Esophagus muscularis mucosa (tissue), 4 donors: Measurements from ENCODE around the gene TMEM63B. TPM values are rescaled to one million over a fixed set of nuclear protein-coding genes. Genes with fewer than 3 reads are reported as not detected.
A peak's percentile ranks its signal among the peaks of the same experiment; 100 is the strongest.
"Not testable (repeated sequence)": the region's sequence is repeated elsewhere in the genome, so short reads cannot be mapped to it uniquely, and the experiment has no call there.

Source experiments
- DNase-seq: peaks from one replicate; pipeline ENCODE4 v3.0.0-alpha.2; 2017; ENCODE audit errors: extremely low spot score
- H3K27ac ChIP-seq, 4 donors: fragments of 200-600 bp; sonication (generic); replicated peaks in 1 of 4; 1 replicate in 3 of 4; 2 replicates in 1 of 4; pipeline ENCODE4 v1.5.1; 2016 to 2019; ENCODE audit warnings: mild to moderate bottlenecking in 1 of 4
- H3K27me3 ChIP-seq, 4 donors: fragments of 200-600 bp; sonication (generic); one replicate each; pipeline versions ENCODE4 v1.5.1 to v1.6.0; 2016 to 2019
- H3K36me3 ChIP-seq, 4 donors: fragments of 200-600 bp; sonication (generic); one replicate each; pipeline ENCODE4 v1.5.1; 2016 to 2019
- H3K4me1 ChIP-seq, 4 donors: fragments of 200-600 bp; sonication (generic); one replicate each; pipeline ENCODE4 v1.5.1; 2016 to 2019
- H3K4me3 ChIP-seq, 4 donors: fragments of 200-600 bp; sonication (generic); 1 replicate in 2 of 4; 2 replicates in 2 of 4; pipeline ENCODE4 v1.5.1; 2016 to 2019; ENCODE audit warnings: mild to moderate bottlenecking in 4 of 4, moderate library complexity in 1 of 4
- H3K9me3 ChIP-seq, 4 donors: fragments of 200-600 bp; sonication (generic); 1 replicate in 3 of 4; 2 replicates in 1 of 4; pipeline ENCODE4 v1.5.1; 2016 to 2019
- CTCF ChIP-seq, 3 experiments: fragments of 200-600 bp in 2 of 3; fragments of 450-650 bp in 1 of 3; sonication (generic) in 2 of 3; IDR thresholded peaks; one replicate each; pipeline ENCODE4 v1.5.1; 2017 to 2019; ENCODE audit warnings: antibody characterized with exemption in 3 of 3, mild to moderate bottlenecking in 2 of 3, moderate library complexity in 1 of 3
- EP300 ChIP-seq: sonication (generic); formaldehyde crosslinking; IDR thresholded peaks from one replicate; pipeline ENCODE4 v1.6.1; 2017; ENCODE audit warnings: antibody characterized with exemption
- POLR2A ChIP-seq: fragments of 450-650 bp; IDR thresholded peaks from one replicate; pipeline ENCODE4 v1.6.1; 2017; ENCODE audit warnings: antibody characterized with exemption, moderate library complexity, mild to moderate bottlenecking, low read depth
- POLR2AphosphoS5 ChIP-seq, 2 donors: sonication (generic); formaldehyde crosslinking; IDR thresholded peaks; one replicate each; pipeline ENCODE4 v1.6.1; 2017; ENCODE audit warnings: antibody characterized with exemption in 2 of 2
- WGBS: methylation state at CpG from one replicate; pipeline ENCODE4 v1.1.5; 2018; 5-methylcytosine and 5-hydroxymethylcytosine counted together
- intact Hi-C: fragments of 100-400 bp; cut with DNase I; formaldehyde crosslinking; loops from one replicate; pipeline ENCODE4 v1.15.1; 2023
- total RNA-seq, 4 donors: library from RNA; depleted of rRNA; stranded (reverse); fragments of >200 nt; gene quantifications; one replicate each; pipeline versions ENCODE4 v1.1.0 to v1.2.1, GENCODE V29; 2016

TMEM63B gene
- total RNA-seq, 4 donors from 2014 or later: 18.2 to 31.1 (median 23.3) TPM

- no peaks in the 10 kb centered on the region for H3K9me3 ChIP-seq
- H3K27me3 ChIP-seq: no peaks in the 10 kb centered on the region
- TF ChIP-seq POLR2A: no peak
- H3K27ac ChIP-seq: no peak overlapping the region
- DNase-seq: no peak
- H3K36me3 ChIP-seq: no peaks in the 10 kb centered on the region
- peaks cover 0 to 17% (median 6%) of the 10 kb centered on the region in 4 donors for H3K4me1 ChIP-seq
- 87% methylated on average over 4 of the region's 4 CpGs for WGBS
- H3K4me3 ChIP-seq: no peak overlapping the region
- intact Hi-C loops: no loop called here
Observed at GRCh38 chr6:44182911-44183390, 55.6 kb downstream of the TMEM63B start.

GRCh38 chr6:44183783-44184182 lies 56.4 kb downstream of the TMEM63B start:
- 78% methylated on average over 8 of the region's 9 CpGs for WGBS
- Histone ChIP-seq H3K36me3 (no peaks in the 10 kb centered on the region), H3K4me3 (no peak overlapping the region), H3K9me3 (no peaks in the 10 kb centered on the region), H3K27me3 (no peaks in the 10 kb centered on the region), H3K4me1 (peaks cover 0 to 8% (median 4%) of the 10 kb centered on the region in 4 donors), H3K27ac (no peak overlapping the region)
- TF ChIP-seq EP300 (no peak), CTCF (IDR thresholded peaks at IDR 0.05) (no peak), POLR2AphosphoS5 (IDR thresholded peaks at IDR 0.05) (no peak), POLR2A (no peak)
- DNase-seq: no peak
- intact Hi-C loops: no loop called here

- WGBS: 86% methylated on average over 7 of the region's 7 CpGs
- H3K9me3 ChIP-seq, DNase-seq, intact Hi-C loops, H3K36me3 ChIP-seq, H3K4me3 ChIP-seq, H3K4me1 ChIP-seq, H3K27me3 ChIP-seq, H3K27ac ChIP-seq: not testable (repeated sequence)
Observed at GRCh38 chr6:44185356-44185755, 58.0 kb downstream of the TMEM63B start.

- peaks cover 0 to 7% (median 2%) of the 10 kb centered on the region in 4 donors for H3K4me1 ChIP-seq
- H3K27me3 ChIP-seq: no peaks in the 10 kb centered on the region
- 50% methylated on average over 9 of the region's 9 CpGs for WGBS
- no peak for DNase-seq
- H3K27ac ChIP-seq: peak overlapping the region in 2 of 4 donors; percentile 8 to 34
- intact Hi-C loops: no loop called here
- no peaks in the 10 kb centered on the region for H3K36me3 ChIP-seq
- H3K9me3 ChIP-seq: no peaks in the 10 kb centered on the region
- no peak for TF ChIP-seq EP300
- TF ChIP-seq POLR2A: no peak
- no peak for TF ChIP-seq CTCF (IDR thresholded peaks at IDR 0.05)
- TF ChIP-seq POLR2AphosphoS5 (IDR thresholded peaks at IDR 0.05): no peak
- no peak overlapping the region for H3K4me3 ChIP-seq
Observed at GRCh38 chr6:44185953-44186634, 58.7 kb downstream of the TMEM63B start.

GRCh38 chr6:44186635-44187025 lies 59.3 kb downstream of the TMEM63B start:
- Histone ChIP-seq H3K4me3 (no peak overlapping the region), H3K4me1 (peaks cover 0 to 7% (median 2%) of the 10 kb centered on the region in 4 donors), H3K27ac (peak overlapping the region in 2 of 4 donors; percentile 8 to 34), H3K36me3 (no peaks in the 10 kb centered on the region), H3K9me3 (no peaks in the 10 kb centered on the region), H3K27me3 (no peaks in the 10 kb centered on the region)
- DNase-seq: no peak
- intact Hi-C loops: no loop called here
- 87% methylated on average over 7 of the region's 7 CpGs for WGBS
- TF ChIP-seq POLR2AphosphoS5 (IDR thresholded peaks at IDR 0.05) (no peak), EP300 (no peak), CTCF (IDR thresholded peaks at IDR 0.05) (no peak), POLR2A (no peak)

- Histone ChIP-seq H3K27me3 (no peaks in the 10 kb centered on the region), H3K4me1 (peaks cover 0 to 14% (median 4%) of the 10 kb centered on the region in 4 donors), H3K9me3 (no peaks in the 10 kb centered on the region), H3K27ac (no peak overlapping the region), H3K36me3 (no peaks in the 10 kb centered on the region), H3K4me3 (no peak overlapping the region)
- intact Hi-C loops: no loop called here
- TF ChIP-seq CTCF (IDR thresholded peaks at IDR 0.05): no peak
- TF ChIP-seq EP300: no peak
- no peak for TF ChIP-seq POLR2A
- TF ChIP-seq POLR2AphosphoS5 (IDR thresholded peaks at IDR 0.05): no peak
- 86% methylated on average over 2 of the region's 2 CpGs for WGBS
- DNase-seq: no peak
Observed at GRCh38 chr6:44188819-44189218, 61.5 kb downstream of the TMEM63B start.
